T-helper 2 cell (primary cell): Measurements from ENCODE around the gene ACTN1.
"Not testable (repeated sequence)": the region's sequence is repeated elsewhere in the genome, so short reads cannot be mapped to it uniquely, and the experiment has no call there.

Experiments used
- DNase-seq, 5 experiments: peaks; one replicate each; pipeline versions ENCODE4 v3.0.0 to v3.0.0-alpha.2; 2012 to 2022

Gene ACTN1

GRCh38 chr14:68853749-68854148, 125.4 kb downstream of the ACTN1 start:
- DNase-seq = no peak

- not testable (repeated sequence) for DNase-seq
Measured at GRCh38 chr14:68852493-68852892, 126.6 kb downstream of the ACTN1 start.

- DNase-seq = no peak
Measured at GRCh38 chr14:68851078-68851477, 128.0 kb downstream of the ACTN1 start.

- DNase-seq = no peak
Measured at GRCh38 chr14:68849416-68849815, 129.7 kb downstream of the ACTN1 start.

- no peak for DNase-seq
Measured at GRCh38 chr14:68848253-68848652, 130.8 kb downstream of the ACTN1 start.

- DNase-seq = not testable (repeated sequence)
Measured at GRCh38 chr14:68847640-68848039, 131.5 kb downstream of the ACTN1 start.

- DNase-seq = no peak
Measured at GRCh38 chr14:68846466-68846865, 132.6 kb downstream of the ACTN1 start.

- no peak for DNase-seq
Measured at GRCh38 chr14:68844210-68844545, 134.9 kb downstream of the ACTN1 start.

- DNase-seq = peak; percentile 38 to 66 (median 62)
Measured at GRCh38 chr14:68843471-68844209, 135.5 kb downstream of the ACTN1 start.

GRCh38 chr14:68842298-68842697, 136.8 kb downstream of the ACTN1 start:
- no peak for DNase-seq

- DNase-seq = peak in 2 of 5 experiments; percentile 35 to 46
Measured at GRCh38 chr14:68841016-68841809, 137.9 kb downstream of the ACTN1 start.

- peak in 1 of 5 experiments; percentile 59 for DNase-seq
Measured at GRCh38 chr14:68840454-68840853, 138.6 kb downstream of the ACTN1 start.

GRCh38 chr14:68836082-68836481, 143.0 kb downstream of the ACTN1 start:
- no peak for DNase-seq

- no peak for DNase-seq
Measured at GRCh38 chr14:68834816-68835215, 144.3 kb downstream of the ACTN1 start.

GRCh38 chr14:68828698-68829097, 150.4 kb downstream of the ACTN1 start:
- no peak for DNase-seq

- DNase-seq = no peak
Measured at GRCh38 chr14:68825729-68826128, 153.4 kb downstream of the ACTN1 start.

- DNase-seq = no peak
Measured at GRCh38 chr14:68824517-68825347, 154.4 kb downstream of the ACTN1 start.

GRCh38 chr14:68824207-68824516, 154.9 kb downstream of the ACTN1 start:
- no peak for DNase-seq
